ENCODE measurements around the gene DPH1.

Gene DPH1

DNA sequence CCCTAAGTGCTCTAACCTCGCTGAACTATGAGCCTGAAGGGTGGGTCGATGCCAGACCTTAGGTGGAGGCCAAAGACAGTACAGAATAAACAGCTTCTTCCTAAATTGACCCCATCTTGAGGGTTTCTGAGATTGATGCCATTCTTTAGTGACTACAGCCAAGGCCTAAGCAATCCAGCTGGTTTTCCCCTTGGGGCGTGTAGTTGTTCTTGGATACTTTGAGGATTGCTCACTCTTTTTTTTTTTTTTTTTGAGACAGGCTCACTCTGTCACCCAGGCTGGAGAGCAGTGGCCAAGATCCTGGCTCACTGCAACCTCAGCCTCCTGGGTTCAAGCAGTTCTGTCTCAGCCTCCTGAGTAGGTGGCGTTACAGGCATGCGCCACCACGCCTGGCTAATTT, 13.8 kb downstream of the DPH1 start:
- DNase-seq (ENCODE audit: low read depth) = no peak
- H3K4me3 ChIP-seq (ENCODE audit: low read length) = no peak overlapping the region
- TF ChIP-seq, protein P1, sequence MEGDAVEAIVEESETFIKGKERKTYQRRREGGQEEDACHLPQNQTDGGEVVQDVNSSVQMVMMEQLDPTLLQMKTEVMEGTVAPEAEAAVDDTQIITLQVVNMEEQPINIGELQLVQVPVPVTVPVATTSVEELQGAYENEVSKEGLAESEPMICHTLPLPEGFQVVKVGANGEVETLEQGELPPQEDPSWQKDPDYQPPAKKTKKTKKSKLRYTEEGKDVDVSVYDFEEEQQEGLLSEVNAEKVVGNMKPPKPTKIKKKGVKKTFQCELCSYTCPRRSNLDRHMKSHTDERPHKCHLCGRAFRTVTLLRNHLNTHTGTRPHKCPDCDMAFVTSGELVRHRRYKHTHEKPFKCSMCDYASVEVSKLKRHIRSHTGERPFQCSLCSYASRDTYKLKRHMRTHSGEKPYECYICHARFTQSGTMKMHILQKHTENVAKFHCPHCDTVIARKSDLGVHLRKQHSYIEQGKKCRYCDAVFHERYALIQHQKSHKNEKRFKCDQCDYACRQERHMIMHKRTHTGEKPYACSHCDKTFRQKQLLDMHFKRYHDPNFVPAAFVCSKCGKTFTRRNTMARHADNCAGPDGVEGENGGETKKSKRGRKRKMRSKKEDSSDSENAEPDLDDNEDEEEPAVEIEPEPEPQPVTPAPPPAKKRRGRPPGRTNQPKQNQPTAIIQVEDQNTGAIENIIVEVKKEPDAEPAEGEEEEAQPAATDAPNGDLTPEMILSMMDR (conservative IDR thresholded peaks at IDR 0.05; ENCODE audit: low read depth, low read length) = no peak

DNA sequence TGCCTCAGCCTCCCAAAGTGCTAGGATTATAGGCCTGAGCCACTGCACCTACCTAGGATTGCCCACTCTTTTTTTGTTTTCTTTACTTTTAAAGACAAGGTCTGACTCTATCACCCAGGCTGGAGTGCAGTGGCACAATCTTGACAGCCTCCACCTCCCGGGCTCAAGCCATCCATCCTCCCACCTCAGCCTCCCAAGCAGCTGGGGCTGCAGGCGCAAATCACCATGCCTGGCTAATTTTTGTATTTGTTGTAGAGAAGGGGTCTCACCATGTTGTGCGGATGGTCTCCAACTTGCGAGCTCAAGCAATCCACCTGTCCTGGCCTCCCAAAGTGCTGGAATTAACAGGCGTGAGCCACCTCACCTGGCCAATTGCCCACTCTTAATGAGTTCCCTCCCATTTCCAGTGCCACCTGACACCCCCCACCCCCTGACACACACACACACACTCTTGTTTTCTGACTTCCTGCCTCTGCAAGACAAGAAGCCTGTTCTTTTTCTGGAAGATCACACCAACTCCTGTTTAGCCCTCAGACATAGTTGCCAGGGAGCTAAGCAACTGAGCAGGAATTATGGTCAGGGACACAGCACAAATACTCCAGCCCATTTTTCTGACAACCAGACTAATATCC, 14.4 kb downstream of the DPH1 start:
- H3K4me3 ChIP-seq (ENCODE audit: low read length) = no peak overlapping the region
- TF ChIP-seq, protein P1 (conservative IDR thresholded peaks at IDR 0.05; ENCODE audit: low read depth, low read length) = no peak
- DNase-seq (ENCODE audit: low read depth) = no peak

DNA sequence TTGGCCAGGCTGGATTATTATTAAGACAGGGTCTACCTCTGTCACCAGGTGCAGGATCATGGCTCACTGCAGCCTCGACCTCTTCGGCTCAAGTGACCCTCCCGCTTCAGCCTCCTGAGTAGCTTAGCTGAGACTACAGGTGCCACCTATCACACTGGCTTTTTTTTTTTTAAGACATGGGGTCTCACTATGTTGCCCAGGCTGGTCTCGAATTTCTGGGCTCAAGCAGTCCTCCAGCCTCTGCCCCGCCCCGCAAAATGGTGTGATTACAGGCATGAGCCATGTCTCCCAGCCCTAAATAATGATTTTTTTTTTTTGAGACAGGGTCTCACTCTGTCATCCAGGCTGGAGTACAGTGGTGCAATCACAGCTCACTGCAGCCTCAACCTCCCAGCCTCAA, 17.6 kb downstream of the DPH1 start:
- TF ChIP-seq, protein P1 (conservative IDR thresholded peaks at IDR 0.05; ENCODE audit: low read depth, low read length) = no peak
- no peak overlapping the region for H3K4me3 ChIP-seq (ENCODE audit: low read length)
- no peak for DNase-seq (ENCODE audit: low read depth)

DNA sequence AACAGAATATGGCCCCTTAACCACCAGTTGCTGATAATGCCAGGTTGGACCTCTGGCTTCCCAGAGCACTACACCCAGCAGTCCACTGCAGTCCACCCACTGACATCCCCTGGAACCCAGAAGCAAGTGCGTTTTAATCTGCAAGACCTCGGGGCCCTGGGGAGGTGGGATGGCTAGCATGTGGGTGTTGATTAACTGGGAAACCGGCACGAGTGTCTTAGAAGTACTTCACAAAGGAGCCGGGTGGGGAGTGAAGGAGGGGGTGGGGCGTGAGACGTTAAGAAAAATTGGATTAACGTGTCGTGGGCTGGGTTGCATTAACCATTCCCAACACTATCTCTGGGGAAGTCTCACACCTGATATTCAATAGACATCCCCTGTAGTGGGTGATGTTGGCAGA, 18.9 kb downstream of the DPH1 start:
- peak overlapping the region; percentile 67 for H3K4me3 ChIP-seq (ENCODE audit: low read length)
- no peak for DNase-seq (ENCODE audit: low read depth)
- TF ChIP-seq, protein P1 (conservative IDR thresholded peaks at IDR 0.05; ENCODE audit: low read depth, low read length) = no peak

DNA sequence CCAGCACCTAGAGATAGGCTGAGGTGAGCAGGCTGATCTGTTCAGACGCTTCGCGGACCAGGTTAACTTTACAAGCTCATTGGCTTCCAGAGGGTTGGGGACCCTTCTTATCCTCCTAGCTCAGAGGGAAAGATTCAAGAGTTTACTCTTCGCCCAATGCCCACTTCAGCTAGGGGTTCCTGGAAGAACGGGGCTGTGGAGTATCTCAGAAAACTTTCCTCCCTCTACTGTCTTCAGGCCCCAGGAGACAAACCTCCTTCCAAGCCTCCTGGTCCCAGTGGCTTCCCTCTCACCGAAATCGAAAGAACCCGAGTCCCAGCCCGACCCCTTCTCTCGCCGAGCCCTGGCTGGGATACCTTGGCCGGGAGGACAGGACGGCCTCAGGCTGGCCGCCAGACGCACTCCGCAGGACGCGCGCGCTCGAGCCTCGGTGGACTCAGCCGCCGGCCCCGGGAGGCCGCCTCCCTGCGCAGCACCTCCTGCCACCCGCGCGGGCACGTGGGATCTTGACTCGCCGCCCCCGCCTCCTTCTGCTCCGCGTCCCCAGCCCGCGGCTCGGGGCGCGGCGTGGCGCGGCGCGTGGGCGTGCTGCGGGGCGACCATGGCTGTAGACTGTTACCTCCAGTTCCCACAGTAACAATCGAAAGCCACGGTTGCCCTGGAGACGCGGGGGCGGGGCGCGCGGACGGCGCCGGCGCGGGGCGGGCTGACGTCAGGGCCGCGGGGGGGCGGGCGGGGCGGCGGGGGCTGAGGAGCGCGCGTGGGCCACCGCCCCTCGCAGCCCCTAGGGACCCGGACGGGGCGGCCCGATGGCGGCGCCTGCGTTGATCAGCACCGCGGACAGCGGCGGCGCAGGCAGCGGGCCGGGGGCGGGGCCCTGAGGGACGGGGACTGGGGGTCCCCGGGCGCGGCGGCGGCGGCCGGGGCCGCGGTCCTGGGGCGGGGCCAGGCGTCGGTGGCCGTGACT, 19.7 kb downstream of the DPH1 start:
- H3K4me3 ChIP-seq (ENCODE audit: low read length) = peak overlapping the region; percentile 67
- DNase-seq (ENCODE audit: low read depth) = no peak
- TF ChIP-seq, protein P1 (conservative IDR thresholded peaks at IDR 0.05; ENCODE audit: low read depth, low read length) = no peak

DNA sequence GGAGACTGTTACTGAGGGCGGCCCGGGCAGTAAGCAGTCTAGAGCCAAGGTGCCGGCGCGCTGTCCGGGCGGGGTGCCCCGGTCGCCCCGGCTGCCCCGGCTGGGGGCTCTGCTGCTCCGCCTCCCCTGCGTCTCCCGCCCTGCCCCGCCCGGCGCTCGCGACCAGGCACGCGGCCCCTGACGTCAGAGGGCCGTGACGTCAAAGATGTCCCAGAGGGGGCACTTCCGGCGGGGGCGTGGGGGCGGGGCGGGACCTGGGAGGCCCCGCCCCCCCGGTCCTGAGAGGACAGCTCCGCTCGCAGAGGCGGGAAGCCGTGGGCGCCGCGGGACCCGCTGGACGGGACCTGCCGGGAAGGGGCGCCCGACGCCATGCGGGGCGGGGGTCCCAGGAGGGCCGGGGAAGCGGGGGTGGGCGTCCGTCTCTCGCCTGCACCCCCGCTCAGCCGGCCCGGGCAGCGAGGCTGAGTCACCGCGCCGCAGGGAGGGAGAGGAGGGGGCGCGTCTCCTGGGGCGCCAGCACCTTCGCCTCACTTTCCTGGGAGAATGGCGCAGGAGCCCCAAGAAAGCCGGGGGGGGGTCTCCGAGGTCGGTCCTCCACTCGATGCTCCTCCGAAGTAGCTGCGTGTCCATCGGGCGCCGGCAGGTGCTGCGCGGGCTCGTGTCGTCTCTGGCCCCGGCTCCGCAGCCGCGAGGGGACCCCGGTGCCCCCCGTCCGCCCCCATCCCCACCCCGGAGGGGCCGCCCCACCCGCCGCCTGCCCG, 20.5 kb downstream of the DPH1 start:
- TF ChIP-seq, protein P1 (conservative IDR thresholded peaks at IDR 0.05; ENCODE audit: low read depth, low read length) = no peak
- H3K4me3 ChIP-seq (ENCODE audit: low read length) = peak overlapping the region; percentile 35
- no peak for DNase-seq (ENCODE audit: low read depth)

Data from retinal pigment epithelial cell (primary cell).